Islet precursor cell (in vitro differentiated cells): Measurements from ENCODE around the gene CMIP.

Experiments used
- DNase-seq: peaks from one replicate; pipeline ENCODE4 v3.0.0-alpha.2; 2018

The CMIP gene

DNA sequence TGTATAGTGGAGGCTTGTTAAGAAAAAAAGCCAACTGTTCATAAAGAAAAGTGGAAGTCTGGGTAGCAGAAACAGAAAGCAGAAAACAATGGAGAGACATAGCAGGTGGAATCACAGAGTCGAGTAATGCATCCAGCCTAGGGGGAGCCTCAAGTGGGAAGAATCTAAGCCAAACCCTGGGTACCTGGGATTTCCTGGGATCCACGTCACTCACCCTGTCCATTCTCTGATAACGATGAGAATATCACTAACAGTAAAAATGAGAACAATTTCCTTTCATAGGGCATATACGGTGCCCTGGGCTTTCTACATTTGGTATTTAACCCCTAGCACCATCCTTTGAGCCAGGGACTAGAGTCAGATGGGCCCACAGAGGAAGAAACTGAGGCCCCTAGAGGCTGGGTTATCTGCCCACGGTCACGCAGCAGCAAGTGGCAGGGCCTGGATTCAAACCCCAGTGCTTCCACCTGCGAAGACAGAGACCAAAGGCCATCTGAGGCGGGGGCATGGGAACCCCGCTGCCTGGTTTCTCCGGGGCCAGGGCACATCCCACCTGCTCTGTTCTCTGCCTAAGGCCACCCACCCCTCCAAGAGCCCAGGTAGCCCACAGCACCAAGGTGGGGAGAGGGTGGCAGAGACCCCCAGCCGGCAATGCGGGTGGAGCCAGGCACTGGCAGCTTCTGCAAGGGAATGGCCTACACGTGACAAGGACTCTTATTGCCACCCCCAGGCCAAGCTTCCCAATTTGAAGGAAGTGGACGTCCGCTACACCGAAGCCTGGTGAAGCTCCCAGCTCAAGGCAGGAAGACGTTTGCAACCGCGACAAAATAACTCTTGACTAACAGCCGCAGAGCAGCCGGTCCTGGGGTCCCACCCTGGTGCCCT lies 264.6 kb downstream of the CMIP start:
- DNase-seq, result no peak

DNA sequence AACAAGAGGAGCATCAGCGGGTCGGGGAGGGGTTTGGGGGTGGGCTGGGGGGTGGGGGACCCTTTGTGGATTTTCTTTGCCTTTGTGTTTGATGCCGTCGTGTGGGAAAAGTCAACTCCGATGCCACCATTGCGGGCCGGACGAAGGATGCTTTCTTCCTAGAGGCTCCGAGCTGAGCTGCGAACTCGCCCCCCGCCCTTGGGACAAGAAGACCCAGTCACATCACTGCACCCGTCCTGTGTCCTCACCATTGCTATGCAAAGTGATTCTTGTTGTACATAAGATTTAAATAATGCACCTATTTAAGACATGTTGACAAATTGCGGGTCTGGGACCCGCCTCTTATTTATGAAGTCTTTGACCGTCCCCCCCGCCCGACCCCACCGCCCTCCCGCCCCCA lies 265.4 kb downstream of the CMIP start:
- no peak for DNase-seq

DNA sequence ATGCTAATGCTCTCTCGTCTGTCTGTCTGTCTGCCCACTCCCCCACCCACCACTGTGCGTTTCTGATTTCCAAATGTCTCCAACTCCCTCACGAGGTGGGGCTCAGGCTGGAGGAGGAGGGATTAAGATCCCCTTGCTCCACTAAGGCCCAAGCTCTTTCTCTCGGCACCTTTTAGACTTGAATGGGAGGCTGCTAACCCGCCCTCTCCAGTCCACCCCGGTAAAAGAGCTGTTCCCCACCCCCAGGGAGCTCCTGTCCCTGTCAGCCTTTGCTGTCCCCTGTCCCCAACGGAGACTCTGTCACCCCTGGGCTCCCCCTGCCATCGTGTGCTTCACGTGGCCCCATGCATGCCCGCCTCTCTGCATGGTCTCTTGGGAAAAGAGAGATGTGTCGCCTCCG lies 266.0 kb downstream of the CMIP start:
- no peak for DNase-seq

DNA sequence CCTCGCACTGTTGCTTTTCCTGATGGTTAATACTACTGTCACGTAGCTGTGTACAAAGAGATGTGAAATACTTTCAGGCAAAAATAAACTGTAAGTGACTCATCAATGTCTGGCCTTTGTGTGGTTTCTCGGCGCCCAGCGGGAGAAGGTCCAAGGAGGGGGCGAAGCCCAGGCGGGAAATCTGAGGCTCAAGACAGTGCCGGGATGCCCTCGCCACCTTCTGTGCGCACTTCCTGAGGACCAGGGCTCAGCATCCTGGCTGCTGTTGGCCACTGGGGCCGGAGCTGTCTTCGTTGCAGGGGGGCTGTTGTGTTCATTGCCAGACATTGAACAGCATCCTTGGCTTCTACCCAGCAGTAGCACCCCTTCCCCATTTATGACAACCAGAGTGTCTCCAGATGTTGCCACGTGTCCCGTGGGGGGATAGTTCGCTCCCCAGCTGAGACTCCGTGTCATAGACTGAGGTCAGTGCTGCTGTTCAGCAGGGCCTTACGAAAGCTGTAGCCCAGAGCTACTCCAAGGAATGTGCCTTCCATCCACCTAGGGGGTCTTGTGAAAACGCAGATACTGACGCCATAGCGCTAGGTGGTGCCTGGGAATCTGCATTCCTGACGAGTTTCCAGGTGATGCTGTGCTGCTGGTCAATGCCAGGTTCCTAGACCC lies 267.2 kb downstream of the CMIP start:
- DNase-seq, result peak; percentile 91

DNA sequence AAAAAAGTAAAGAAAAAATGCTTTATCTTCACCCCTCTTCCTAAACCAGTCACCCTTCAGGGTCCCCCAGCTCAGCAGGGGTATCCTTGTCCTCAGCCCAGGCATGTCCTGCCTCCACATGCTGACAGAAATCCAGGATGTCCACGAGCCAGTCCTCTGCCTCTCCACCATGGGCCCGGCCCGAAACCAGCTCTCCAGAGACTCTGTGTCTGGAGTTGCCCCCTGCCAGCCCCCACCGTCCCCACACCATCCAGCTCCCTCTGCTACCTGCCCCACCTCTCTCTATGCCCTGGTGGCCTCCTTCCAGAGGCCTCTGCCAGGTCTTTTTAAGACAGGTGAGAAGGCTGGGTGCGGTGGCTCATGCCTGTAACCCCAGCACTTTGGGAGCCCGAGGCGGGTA lies 268.1 kb downstream of the CMIP start:
- no peak for DNase-seq

DNA sequence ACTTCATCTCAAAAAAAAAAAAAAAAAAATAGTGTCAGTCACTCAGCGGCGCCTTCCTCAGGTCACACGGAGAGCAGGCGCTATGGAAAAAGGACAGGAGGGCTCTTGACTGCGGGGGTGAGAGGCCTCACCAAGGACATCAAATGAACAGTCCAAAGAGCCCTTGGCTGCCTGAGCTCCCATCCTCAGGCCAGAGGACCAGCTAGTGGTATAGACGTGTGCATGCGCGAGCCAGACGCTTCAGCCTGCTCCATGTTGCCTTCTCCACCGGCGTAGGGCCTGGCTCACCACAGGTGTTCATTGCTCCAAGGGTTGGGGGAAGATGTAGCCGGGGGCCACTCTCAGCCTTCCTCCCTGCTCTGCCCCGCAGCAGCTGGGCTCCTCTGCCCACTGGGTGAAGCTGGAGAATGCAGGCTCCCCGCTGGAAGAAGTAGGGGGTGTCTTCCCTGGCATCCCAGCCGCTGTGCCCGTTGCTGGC lies 268.7 kb downstream of the CMIP start:
- no peak for DNase-seq

DNA sequence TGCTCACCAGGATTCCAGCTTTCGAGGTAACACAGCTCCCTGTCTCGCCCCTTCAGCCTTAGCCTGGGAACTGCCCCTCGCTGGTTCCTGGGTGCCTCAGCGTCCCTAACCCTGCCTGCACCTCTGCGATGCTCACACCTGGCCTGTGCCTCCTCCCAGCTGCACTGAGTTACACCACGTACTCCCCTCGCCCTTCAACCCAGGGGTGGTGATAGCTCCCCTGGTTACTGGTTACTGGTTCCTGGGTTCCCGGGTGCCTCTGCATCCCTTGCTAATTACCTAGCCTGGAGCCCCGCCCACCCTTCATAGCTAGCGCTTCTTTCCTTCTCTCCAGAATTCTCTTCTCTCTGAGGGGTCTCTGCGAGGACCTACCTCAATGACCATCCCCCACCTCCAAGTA lies 269.2 kb downstream of the CMIP start:
- DNase-seq, result no peak

DNA sequence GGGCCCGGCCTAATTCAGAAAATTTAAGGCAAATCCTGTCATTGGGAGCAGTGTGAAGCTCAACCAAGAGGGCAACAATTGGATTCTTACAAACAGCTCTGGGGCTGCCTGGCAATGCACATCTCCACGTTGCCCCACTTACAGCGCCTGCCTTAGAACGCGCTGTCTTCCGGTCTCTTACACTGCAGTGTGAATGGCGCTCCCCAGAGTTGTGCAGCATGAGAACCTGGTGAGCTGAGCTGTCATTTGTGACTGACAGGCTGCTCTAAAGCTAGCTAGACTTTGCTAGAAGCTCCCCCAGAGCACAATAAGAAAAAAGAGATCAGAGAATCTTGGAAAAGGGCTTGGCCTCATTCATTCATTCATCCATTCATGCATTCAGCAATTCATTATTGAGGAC lies 270.0 kb downstream of the CMIP start:
- DNase-seq, result no peak

DNA sequence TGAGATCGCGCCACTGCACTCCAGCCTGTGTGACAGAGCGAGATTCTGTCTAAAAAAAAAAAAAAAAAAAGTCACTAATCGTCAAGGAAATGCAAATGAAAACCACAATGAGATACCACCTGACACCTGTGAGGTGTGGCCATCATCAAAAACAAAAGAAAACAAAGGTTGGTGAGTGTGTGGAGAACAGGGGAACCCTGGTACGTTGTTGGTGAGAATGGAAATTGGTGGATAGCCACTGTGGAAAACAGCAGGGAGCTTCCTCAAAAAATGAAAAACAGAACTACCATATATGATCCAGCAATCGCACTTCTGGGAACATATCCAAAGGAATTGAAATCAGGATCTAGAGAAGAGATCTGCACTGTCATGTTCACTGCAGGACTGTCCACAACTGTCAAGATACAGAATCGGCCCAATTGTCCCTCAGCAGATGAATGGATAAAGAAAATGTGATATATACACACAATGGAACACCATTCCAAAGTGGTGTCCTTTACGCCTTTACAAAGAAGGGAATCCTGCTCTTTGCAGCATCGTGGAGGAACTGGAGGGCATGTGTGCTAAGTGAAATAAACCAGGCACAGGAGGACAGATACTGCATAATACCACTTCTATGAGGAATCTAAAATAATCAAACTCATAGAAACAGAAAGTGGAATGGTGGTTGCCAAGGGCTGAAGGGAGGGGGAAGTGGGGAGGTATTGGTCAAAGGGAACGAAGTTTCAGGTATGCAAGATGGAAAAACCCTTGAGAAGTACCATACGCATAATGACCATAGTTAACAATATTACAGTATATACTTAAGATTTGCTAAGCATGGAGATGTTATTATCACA lies 271.0 kb downstream of the CMIP start:
- DNase-seq, result no peak

DNA sequence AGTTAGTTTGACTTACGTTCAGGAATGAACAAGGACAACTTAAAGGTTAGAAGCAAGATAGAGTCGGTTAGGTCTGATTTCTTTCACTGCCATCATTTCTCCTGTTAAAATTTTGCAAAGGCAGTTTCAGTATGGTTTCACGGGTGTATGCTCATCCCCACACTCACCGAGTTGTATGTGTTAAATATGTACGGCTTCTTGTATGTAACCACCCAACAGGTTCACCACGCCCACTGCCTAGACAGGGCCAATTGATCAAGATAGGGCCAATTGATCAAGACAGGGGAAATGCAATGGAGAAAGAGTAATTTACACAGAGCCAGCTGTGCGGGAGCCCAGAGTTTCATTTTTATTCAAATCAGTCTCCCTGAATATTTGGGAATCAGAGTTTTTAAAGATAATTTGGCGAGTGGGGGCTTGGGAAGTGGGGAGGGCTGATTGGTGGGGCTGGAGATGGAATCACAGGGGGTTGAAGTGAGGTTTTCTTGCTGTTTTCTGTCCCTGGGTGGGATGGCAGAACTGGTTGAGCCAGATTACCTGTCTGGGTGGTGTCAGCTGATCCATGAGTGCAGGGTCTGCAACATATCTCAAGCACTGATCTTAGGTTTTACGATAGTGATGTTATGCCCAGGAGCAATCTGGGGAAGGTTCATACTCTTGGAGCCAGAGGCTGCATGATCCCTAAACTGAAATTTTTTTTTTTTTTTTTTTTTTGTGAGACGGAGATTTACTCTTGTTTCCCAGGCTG lies 272.0 kb downstream of the CMIP start:
- DNase-seq, result peak; percentile 86

DNA sequence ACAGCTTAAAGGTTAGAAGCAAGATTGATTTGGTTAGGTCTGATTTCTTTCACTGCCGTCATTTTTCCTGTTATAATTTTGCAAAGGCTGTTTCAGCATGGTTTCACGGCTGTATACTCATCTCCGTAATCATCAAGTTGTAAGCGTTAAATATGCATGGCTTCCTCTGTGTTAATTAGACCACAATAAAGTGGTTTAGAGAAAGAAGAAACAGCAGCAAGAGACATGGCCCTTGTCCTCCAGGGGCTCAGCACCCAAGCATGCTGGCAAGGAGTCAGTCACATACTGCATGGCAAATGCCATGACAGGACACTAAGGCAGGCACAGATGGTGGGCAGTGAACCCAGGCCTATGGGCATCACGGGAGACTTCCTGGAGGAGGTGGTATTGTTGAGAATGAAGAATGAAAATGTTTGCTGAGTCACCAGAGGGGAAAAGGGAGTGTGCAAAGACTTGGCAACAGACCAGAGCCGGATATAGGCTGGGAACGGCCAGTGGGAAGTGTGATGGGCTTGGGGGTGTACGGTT lies 273.1 kb downstream of the CMIP start:
- DNase-seq, result no peak

DNA sequence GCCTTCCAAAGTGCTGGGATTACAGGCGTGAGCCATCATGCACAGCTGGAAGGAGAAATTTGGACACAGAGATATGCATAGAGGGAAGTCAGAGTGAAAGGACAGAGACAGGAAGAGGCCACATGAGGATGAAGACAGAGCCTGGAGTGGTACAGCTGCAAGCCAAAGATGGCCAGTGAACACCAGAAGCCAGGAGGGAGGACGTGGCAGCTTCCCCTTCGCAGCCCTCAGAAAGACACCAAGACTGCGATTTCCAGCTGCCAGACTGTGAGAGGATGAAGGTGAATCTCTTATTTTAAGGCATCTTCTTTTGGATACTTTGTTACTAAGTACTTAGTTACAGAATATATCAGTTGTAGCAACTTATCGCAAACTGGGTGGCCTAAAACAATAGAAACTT lies 274.0 kb downstream of the CMIP start:
- no peak for DNase-seq

DNA sequence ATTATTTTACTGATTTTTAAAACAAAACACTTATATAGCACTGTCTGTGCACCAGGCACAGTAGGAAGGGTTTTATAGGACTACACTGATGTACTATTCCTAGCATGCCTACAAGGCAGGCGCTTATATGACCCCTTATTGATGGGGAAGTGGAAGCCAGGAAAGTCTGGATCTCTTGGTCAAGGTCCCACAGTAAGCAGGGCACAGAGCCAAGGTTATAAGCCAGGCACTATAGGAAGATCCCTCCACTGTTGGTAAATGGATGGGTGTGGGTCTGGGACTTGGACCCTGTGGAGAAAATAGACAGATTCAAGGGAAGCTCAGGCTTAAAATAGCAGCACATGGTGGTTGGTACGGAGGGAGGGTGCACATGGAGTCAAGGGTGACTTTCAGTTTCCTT lies 275.4 kb downstream of the CMIP start:
- no peak for DNase-seq

DNA sequence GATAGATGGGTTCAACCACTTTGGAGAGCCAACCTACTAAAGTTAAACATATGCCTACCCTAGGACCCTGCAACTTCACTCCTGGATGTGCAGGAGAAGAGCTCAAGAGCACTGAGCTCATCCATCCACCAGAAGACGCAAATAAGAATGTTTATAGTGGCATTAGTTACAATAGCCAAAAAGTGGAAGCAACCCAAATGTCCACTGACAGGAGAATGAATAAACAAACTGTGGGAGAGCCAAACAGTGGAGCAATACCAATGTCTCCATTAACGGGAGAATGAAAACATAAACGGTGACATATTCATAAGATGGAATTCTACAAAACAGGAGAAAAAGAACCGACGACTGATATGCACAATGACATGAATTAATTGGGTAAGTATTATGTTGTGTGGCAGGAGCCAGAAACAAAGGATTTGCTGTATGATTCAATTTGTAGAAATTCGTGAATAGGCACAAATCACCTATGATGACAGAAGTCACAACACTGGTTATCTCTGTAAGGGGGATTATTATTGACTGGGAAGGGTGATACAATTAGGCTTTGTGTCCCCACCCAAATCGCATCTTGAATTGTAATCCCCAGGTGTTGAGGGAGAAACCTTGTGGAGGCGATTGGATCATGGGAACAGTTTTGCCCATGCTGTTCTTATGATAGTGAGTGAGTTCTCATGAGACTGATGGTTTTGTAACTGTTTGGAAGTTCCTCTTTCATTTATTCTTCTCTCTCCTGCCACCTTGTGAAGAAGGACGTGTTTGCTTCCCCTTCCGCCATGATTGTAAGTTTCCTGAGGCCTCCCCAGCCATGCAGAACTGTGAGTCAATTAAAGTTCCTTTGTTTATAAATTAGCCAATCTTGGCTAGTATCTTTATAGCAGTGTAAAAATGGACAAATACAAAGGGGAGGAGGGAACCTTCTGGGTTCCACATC lies 276.6 kb downstream of the CMIP start:
- DNase-seq, result no peak

DNA sequence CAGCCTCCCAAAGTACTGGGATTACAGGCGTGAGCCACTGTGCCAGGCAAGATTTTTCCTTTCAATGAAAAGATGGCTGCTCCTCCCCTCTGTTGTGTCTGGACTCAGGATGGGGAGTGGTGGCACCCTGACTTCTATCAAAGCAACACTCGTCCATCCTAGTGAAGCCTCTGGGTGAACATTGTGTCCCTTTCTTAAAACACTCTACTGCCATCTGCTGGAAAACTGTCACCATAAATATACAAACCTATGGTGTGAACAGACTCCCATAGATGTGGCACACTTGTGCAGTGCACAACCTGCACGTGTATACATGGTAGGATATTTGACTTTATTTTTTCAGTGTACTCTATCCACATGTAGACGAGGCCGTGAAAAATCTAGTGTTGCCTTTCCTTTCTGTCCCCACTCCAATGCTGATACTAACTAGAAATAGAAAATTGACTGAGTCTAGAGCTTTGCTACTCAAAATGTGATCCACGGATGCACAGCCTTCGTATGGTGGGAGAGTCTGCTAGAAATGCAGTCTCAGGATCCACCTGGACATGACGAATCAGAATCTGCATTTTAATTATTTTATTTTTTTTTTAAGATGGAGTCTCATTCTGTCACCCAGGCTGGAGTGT lies 278.6 kb downstream of the CMIP start:
- no peak for DNase-seq

DNA sequence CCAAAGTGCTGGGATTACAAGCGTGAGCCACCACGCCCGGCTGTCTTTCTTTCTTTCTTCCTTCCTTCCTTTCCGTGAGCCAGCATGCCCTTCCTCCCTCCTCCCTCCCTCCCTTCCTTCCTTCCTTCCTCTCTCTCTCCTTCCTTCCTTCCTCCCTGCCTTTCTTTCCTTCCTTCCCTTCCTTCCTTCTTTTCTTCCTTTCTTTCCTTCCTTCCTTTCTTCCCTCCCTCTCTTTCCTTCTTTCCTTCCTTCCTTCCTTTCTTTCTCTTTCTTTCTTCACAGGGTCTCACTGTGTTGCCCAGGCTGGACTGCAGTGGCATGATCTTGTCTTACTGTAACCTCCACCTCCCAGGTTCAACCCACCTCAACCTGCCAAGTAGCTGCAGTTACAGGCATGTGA lies 283.8 kb downstream of the CMIP start:
- no peak for DNase-seq

DNA sequence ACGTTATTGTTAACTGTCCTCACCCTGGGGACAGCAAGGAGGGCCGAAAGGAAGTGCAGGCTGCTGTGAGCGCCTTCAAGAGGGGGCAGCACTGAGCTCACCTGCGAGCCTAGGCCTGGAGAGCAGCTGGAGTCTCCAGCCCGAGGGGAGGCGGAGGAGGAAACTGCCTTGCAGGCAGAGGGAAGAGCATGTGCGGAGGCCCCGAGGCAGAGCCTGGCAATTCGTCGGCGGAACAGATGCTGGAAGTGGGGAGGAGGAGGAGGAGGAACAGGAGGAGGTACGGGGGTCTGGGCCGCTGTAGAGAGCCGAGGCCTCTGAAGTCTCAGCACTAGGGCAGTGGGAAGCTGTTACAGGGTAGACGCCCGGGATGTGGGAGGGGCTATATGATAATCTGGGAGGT lies 284.8 kb downstream of the CMIP start:
- DNase-seq, result peak; percentile 79

DNA sequence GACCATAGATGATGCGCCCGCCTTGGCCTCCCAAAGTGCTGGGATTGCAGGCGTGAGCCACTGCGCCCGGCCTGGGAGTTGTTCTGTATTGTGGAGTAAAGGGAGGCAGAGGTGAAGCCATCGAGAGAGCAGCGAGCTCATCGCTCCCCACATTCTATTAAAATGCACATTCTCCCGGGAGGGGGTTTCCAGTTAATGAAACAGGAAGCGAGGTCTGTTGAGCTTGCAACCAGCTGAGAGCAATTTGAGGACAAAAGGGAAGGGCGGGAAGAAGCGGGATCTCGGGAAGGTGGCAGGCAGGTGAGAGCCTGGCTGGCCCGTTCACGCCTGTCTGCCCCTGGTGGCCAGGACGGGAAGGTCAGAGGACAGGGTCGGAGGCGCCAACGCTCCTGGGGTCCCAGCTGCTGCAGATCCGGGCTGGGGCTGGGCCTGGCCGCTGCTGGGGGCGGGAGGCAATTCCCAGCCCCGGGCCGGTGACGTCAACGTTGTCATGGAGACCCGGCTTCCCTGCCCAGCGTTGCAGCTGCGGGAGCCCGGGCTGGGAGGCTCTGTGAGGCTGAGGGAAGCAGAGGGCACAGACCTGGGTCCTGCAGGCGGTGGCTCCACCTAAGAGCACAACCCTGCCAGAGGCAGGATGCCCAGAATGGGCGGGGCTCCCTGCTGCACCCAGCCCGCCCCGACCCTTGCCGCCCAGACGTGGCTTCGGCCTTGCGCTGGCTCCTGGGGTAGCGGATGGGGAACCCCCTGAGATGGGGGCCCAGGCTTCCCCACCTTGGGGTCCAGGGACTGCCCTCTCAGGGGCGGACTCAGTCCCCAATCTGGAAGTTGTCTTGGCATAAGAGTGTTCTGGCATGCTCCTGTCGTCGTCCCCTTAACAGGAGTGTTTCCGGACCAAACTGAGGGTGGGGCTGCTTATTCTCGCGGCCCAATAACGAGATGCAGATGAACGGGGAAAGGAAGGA lies 285.8 kb downstream of the CMIP start:
- DNase-seq, result peak; percentile 99

DNA sequence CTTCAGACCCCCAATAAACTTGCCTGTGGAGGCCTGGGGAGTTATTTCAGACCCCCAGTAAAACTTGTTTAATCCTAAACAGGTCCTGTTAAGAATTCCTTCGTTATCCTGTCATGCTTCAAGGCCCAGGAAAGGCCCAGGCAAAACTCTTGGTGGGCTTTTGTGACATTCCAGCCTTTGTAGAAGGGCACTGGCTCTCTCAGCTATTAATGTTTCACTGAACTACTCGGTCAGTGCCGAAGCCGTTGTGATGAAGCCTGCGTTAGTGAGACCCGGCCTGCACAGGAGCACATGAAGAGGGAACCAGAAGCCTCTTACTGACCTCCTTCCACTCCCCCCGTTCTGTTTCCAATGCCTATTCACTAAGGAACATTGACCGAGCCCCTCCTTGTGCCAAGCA lies 287.0 kb downstream of the CMIP start:
- DNase-seq, result no peak

DNA sequence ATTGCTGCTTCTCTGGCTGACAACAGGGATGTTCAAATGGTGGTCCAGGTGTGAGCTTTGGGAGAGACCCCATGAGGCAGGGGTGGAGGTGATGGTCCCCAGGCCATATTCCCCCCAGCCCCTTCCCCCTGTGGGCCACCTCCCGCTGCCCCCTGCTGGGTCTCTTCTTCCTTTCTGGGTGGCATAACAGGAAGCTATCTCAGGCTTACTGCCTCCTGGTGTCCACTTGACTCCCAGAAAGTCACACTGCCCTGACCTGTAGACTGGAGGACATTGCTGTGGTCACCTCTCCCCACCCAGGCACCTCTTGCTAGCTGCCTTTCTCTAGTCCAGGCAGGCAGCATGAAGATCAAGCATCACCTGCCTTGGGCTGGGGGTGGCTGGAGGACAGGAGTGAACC lies 288.1 kb downstream of the CMIP start:
- no peak for DNase-seq
